HG03342 (cell line): ENCODE measurements around the gene FN3KRP.

Source experiments
- ATAC-seq: cut with Tn5 transposase; IDR thresholded peaks from one replicate; pipeline ENCODE4 v1.9.1; 2021; ENCODE audit warnings: mild to moderate bottlenecking, moderate library complexity; ENCODE audit not compliant: unreplicated experiment

The FN3KRP gene

DNA sequence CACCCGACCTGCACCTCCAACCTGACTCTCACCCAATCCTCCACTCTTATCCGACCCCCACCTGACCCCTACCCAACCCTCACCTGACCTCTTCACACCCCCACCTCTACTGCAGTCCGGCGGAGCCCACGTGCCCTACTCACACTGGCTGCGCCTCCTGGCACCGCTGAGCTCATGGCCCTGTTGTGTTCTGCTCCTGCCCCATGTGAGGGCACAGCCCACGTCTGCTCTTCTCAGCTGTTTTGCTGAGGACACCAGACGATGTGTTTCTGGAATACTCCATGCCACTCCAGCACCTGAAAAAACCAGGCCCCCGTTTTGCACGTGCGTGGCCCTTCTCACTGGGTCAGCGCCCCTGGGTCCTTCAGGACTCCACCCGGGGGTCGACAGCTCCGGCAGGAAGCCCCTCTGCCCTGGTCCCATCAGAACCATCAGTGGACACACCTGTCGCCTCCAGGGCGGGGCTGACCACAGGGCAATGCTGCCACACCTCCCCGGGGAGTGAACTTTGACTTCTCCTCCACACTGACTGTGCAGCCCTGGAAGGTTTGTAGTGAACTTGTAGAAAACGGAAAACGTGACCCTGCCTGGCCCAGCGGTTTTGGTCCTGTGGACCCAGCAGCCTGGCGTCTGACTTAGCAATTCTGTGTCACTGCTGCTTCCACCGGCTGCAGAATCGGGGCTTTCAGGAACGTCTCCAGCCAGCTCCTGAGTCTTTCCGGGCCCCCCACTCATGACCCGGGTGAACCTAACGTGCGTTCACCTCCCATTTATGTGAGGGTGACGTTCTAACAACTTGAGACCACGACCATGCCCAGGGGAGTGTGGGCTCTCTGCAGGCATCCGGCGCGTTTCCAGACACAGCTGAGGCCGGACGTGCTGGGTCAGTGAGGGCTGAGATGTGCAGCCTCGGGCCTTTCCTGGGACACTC lies 12.3 kb upstream of the FN3KRP start:
- no peak for ATAC-seq

DNA sequence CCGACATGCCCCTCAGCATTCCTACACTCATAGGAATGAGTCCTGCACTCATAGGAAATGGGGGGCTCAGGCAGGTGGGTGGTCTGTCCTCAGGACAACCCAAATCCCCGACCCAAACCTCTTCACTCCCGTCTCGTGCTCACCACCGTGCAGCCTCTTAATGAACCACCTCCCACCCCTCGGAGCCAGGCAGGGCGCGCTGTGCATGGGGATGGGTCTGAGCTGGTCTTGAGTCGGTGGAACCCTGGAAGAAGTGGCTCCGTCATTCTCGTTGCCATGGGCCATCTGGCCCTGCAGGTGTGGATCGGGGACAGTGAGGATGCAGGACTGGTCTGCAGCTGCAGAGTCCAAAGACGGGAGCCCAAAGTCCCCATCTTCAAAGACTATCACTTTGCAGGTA lies 11.6 kb upstream of the FN3KRP start:
- no peak for ATAC-seq

DNA sequence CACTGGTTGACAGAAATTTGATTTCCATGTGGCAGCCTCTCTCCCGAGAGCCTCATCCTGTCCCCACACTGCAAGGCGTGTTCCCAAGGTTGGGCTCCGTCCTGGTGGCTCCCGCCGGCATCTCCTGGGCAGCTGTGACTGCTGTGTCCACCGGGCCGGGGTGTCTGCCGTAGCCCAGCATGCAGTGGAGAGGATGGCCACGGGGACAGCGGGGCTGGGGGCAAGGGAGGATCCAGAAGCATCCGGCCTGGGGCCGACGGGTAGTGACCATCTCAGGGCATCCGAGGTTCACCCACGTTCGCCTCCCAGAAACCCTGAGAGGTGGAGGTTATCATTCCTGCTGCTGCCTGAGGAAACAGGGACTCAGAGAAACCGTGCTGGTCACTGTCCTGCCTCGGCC lies 10.8 kb upstream of the FN3KRP start:
- no peak for ATAC-seq

DNA sequence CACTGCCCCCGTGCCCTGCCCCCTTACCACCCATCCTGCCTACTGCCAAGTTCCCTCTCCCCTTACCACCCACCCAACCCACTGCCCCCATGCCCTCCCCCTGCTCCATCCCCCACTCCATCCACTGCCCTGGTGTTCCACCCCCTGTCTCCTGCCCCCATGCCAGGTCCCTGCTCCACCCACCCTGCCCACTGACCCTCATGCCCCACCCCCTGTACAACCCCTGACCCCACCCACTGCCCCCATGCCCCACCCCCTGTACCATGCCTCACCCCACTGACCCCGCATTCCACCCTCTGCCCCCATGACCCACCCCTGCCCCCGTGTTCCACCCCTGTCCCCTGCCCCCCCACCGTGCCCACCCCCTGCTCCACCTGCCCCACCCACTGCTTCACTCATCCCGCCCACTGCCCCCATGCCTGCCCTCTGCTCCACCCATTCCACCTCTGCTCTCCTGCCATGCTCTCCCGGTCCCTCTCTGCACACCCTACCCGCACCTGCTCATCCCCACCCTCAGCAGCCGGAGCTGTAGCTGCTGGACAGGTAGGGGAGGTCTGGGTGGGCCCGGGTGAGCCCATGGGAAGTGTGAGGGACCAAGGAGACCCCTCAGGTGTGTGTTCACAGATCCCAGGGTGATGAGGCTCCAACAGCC lies 7.4 kb upstream of the FN3KRP start:
- ATAC-seq: no peak

DNA sequence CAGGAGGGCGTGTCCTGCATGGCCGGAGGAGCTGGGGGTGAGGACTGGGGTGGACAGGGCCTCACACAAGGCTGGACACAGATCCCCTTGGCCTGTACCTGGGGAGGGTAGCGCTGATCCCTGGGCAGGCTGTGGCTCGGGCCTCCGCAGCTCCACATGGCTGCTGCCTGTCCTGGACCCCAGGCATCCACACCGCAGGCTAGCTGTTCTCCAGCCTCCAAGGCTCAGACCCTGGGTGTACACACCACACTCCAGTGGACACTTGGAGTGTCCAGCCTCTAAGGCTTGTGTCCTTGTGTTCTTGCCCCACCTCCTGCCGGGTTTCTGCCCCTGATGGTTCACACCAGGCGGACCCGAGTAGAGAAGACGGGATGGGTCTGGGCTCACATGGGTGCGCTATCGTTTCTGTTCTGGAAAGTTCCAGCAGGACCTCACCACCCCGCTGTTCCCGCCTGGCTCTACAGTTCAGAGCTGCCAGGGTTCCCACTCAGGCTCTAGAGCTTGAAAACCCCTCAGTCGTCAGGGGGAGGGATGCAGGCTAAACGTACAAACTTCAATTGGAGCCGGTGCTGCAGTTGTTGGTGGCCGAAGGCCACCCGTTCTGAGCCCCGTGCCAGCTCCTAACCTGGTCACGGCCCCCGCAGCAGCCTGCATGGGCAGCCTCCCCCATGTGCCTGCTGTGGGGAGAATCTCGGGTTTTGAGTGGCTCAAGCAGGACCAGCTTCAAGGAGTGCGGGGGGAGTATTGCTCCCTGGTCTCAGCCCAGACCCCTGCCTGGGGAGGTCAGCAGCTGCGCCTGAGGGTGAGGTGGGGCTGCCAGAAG lies 6.6 kb upstream of the FN3KRP start:
- ATAC-seq: no peak

DNA sequence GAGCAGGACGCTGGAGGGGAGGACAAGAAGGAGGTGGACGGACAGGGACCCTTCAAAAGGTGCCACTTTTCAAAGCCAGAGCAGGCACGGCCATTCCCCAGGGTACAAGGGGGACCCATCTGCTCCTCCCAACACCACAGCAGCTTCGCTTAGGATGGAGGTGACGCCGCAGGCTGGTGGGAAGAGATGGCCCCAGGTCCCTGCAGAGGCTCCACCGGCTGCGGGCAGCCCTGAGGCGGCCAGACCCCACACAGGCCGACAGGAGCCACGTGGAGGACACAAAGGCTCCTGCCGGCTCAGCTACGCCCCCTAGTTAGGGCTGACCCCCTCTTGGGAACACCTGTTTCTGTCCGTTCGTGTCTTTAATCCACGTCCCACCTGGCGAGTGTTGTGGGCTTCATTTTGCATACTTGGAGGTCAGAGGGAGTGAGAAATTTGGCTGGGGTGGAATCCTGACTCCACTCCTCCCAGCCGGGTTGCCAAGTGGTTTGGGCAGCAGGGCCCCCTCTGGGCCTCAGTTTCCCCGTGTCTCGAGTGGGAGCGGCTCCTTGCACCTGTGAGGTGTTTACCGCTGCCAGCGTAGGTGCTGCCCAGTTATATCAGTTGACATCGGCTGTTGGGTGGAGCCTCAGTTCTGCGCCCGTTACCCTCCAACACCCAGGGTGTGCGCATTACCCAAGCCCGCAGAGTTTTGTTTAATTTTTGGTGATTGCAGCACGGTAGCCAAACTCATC lies 5.8 kb upstream of the FN3KRP start:
- no peak for ATAC-seq

DNA sequence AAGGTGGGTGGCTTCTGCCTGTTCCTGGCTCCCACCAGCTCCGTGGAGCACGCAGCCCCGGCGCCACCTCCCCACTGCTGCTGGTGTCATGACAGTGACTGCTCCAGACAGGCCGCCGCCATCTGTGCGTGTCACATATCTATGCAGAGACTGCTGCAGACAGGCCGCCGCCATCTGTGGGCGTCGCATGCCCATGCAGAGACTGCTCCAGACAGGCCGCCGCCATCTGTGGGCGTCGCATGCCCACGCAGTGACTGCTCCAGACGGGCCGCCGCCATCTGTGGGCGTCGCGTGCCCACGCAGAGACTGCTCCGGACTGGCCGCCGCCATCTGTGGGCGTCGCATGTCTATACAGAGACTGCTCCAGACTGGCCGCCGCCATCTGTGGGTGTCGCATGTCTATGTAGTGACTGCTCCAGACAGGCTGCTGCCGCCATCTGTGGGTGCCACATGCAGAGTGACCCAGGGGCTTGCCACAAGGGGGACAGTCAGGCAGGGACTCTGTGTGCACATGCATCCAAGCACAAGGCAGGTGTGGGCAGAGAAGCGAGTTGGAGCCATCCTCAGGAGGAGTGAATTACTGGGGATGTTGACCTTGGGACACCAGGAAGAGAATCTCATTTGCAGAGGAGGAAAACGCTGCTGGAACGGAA lies 3.3 kb upstream of the FN3KRP start:
- ATAC-seq: no peak

DNA sequence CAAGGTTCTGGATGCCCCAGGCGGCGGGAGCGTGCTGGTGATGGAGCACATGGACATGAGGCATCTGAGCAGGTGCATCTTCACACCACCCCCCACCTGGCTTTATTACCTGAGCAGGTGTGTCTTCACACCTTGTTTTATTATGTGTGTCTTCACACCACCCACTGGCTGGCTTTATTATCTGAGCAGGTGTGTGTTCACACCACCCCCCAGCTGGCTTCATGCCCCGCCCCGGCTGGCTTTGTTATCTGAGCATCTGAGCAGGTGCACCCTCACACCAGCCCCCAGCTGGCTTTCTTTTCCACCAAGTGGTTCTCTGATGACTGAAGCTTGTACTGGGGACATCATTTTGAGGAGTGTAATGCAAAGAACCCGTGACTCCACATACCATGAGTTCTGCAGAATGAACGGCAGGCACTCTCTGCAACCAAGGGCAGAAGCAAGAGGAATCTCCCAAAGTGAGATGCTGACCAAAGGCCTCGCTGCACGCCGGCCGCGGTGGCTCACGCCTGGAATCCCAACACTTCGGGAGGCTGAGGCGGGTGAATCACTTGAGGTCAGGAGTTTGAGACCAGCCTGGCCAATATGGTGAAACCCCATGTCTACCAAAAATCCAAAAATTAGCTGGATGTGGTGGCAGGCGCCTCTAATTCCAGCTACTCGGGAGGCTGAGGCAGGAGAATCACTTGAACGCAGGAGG lies 2.6 kb downstream of the FN3KRP start:
- no peak for ATAC-seq

DNA sequence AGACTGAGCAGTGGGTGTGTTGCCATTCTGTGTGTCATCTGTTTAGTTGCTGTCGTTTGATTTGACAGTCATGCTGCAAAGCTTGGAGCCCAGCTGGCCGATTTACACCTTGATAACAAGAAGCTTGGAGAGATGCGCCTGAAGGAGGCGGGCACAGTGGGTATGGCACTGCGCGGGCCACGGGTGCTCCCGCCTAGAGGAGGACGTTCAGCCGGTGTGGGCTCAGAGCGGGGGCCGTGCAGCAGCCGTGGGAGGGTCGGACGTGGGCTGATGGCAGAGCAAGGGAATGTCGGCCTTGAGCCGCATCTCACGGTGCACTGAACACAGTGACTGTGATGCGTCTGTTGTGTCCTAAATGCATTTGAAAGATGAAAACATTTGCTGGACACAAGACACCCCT lies 3.7 kb downstream of the FN3KRP start:
- ATAC-seq: no peak

DNA sequence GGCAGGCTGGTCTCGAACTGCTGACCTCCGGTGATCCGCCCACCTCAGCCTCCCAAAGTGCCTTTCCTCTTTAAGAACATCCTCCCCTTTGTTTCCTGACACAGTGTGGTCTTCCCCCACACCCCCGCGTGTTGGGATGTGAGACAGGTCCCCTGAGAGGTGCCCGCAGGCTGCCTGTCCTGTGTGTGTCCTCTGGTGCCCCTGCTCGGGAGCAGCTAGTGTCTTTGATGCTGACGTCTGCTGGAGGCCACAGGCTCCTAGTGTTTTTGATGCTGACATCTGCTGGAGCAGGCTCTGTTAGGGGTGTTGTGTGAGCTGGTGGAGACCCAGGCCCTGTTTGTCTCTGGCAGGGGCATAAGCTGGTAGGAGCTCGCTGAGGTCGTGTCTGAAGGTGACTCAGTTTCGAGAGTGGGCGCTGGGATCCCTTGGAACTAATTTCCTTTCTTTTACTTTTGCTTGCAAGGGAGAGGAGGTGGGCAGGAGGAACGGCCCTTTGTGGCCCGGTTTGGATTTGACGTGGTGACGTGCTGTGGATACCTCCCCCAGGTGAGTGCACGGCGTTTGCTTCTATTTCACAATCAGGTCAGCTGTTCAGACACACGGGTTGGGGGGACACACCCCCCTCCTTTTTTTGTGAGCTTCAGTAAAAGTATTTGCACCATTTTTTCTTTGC lies 6.0 kb downstream of the FN3KRP start:
- no peak for ATAC-seq

DNA sequence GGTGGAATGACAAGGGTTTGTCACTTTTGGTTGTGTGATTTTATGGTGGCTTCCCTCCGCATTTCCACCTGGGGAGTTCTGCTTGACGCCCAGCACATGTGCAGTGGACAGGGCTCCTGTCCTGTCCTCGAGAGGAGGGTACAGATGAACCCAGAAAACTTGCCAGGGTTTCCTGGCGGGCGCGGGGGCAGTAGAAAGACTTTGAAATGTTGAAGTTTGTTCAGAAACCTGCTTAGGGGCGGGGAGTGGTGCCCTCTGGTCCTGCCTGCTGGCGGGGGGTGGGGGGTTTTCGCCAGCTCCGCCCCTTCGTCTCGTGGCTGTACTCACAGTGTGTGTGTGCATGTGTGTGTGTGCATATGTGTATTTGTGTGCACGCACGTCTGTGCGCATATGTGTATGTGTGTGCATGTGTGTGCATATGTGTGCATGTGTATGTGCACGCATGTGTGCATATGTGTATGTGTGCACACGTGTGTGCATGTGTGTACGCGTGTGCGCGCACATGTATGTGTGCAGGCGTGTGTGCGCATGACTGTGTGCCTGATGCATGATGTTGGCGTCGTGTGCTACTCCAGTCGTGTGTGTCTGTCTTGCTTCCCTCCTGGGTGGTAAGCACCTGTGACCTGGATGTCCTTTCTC lies 6.8 kb downstream of the FN3KRP start:
- no peak for ATAC-seq

DNA sequence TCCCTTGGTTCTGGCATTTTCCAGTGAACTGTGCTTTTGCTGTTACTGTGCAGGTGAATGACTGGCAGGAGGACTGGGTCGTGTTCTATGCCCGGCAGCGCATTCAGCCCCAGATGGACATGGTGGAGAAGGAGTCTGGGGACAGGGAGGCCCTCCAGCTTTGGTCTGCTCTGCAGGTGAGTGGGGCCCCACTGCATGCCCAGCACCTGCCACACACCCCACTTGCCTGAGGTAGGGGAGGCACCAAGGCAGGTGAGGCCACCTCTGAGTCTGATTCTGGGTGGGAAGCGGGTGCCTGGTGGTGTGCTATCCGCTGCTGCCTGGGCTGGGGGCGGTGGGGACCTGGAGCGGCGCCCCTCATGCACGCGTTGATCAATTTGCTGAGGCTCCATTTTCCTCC lies 9.9 kb downstream of the FN3KRP start:
- ATAC-seq: no peak

DNA sequence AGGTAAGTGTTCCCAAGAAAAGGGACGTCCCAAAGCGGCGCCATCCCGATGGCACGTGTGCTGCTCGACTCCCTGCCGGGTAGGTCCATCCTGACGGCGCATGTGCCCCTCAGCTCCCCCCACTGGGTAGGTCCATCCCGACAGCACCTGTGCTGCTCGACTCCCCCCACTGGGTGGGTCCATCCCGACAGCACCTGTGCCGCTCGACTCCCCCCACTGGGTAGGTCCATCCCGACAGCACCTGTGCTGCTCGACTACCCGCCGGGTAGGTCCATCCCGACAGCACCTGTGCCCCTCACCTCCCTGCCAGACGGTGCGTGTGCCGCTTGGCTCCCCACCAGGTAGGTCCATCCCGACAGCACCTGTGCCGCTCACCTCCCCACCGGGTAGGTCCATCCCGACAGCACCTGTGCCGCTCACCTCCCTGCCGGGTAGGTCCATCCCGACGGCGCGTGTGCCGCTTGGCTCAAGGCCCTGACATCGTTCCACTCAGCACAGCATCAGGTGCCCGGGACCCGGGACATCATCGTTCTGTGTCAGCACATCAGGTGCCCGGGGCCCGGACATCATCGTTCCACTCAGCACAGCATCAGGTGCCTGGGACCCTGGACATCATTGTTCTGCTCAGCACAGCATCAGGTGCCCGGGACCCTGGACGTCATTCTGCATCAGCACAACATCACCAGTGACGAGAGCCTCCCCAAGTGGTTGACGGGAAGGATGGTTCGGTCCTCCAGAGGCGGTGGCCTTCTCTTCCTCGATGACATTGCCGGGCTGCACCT lies 13.2 kb downstream of the FN3KRP start:
- no peak for ATAC-seq

DNA sequence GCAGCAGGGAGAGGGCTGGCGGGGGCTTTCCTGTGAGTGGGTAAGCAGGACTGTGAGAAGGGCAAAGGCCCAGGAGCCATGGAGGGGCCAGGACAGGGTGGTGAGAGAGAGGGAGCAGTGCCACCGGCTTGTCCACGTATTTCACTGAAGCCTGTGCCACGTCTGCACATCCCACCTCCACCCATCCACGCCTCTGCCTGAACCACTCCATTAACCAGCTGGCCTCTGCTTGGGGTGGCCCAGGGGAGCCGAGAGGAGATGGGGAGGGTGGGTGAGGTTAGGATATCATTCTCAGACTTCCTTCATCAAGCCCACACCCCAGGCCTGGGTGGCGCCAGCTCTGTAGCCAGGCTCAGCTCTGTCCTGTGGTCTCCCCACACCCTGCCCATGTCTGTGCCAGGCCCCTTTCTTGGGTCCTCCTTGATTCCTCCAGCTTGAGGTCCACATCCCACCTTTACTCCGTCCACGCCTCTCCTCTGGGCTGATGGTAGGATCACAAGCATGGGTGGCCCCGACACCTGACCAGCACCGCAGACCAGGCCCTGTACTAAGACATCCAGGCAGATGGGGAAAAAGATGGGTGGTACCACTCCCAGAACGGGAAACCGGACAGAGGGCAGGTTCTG lies 15.7 kb downstream of the FN3KRP start:
- no peak for ATAC-seq

DNA sequence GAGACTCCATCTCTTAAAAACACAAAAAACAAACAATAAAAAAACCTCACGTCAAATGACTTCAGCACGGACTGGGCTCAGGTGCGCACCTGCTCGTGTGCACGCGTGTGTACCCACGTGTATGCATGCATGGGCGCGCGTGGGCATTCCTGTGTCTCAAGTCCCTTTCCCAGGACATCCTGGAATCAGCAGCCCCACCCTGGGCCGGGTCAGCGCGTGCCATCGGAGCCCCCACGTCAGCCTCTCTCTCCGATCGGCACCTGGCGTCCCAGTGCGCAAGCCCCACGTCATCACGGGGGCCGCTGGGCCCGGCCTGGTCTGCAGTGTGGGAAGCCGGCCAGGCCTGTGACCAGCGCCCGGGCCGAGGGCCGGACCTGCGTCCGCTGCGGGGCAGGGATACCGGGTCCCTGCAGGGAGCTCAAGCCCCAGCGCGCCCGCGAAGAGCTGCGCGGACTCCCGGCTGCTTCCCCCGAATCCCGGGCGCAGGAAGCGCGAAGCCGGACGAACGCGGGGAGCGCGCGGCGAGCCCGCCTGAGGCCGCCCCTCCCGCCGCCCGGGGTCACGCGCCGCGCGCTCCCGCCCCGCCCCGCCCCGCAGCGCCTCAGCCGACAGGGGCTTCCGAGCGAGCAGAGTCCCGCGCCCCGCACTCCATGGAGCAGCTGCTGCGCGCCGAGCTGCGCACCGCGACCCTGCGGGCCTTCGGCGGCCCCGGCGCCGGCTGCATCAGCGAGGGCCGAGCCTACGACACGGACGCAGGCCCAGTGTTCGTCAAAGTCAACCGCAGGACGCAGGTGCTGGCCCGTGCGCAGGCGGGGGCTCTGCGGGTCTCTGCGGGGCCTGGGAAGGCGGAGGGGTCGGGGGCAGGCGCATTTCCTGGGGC lies 18.7 kb downstream of the FN3KRP start, which contains the start of gene FN3K:
TSS of gene FN3K (plus strand) at position 629 of the 880 bp plus-strand sequence. CDS start at position 651, 22 bp downstream.
- ATAC-seq: no peak

DNA sequence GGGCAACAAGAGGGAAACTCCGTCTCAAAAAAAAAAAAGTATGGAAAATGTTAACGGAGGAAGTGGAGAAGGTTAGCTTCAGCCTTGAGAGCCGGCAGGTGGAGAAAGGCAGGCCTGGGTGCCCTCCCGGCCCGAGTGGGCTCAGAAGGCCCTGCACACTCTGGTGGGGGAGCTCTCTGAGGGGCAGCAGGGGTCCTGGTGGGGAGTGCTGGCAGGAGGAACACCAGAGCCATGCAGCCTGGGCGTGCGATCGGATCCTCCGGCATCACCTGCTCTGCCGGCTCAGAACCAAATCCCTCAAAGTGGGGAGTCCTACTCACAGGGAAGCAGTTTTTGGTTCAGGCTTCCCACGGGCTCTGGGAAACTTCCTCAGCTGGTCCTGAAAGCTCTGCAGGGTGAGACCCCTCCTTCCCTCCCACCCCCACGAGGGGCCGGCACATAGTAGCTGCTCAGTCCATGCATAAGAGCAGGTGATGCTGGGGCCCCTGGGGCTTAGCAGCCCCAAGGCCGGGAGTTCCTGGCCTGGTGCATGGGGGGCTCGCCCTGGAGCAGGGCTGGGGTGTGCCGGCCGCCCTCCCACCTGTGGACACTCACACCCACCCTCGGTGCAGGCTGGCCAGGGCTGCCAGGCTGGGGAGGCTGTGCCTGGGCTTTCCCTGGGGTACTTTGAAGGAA lies 20.1 kb downstream of the FN3KRP start:
- no peak for ATAC-seq
